K562 (cell line): ENCODE data around the gene PTRHD1. TPM values are rescaled to one million over a fixed set of nuclear protein-coding genes. Genes with fewer than 3 reads are reported as not detected.

ENCODE experiments used
- ATAC-seq: fragments of 200-7000 bp; cut with Tn5 transposase; 3 replicates; pipeline ENCODE4 v1.9.1; 2020; ENCODE audit warnings: moderate library complexity
- BruUV-seq: library from RNA; stranded (reverse); fragments of 400-500 nt; replicated peaks from 2 replicates; lab custom pipeline; 2021; lab: Mats Ljungman, UMichigan
- CTCF ChIA-PET: fragments of 300-600 bp; formaldehyde crosslinking; extraction: SDS; loops from one replicate; lab custom pipeline; 2021; ENCODE audit warnings: low intra/inter-chr PET ratio; lab: Yijun Ruan, JAX
- POLR2A ChIA-PET: fragments of 300-600, 350-650 bp; sonication (Branson Sonifier 250); formaldehyde crosslinking; extraction: SDS; loops from one replicate; lab custom pipeline; 2021; ENCODE audit warnings: antibody characterized with exemption, inconsistent platforms; lab: Yijun Ruan, JAX
- DNase-seq, 4 experiments: peaks; one replicate each; pipeline versions ENCODE4 v3.0.0 to v3.0.0-alpha.2; 2011 to 2018; ENCODE audit warnings: low spot score in 3 of 4, mixed read lengths in 3 of 4; ENCODE audit errors: extremely low read depth in 1 of 4
- FAIRE-seq: peaks from 2 replicates; lab custom pipeline; 2011; peaks lifted over from hg19 to GRCh38; lab: Jason Lieb, UNC
- H2AFZ ChIP-seq: 2 replicates; pipeline ENCODE4 v1.6.0; 2011; ENCODE audit warnings: low read depth, low read length, control low read depth, inconsistent platforms
- H3K27ac ChIP-seq: fragments of 200-600 bp; 3 replicates; pipeline ENCODE4 v1.8.0; 2011; ENCODE audit warnings: low read depth, mild to moderate bottlenecking, control low read depth, inconsistent platforms, low read length, moderate library complexity, mixed read lengths; ENCODE audit errors: extremely low read depth
- H3K27me3 ChIP-seq, 2 experiments: fragments of 300-600 bp in 1 of 2; 2 replicates in 1 of 2; 3 replicates in 1 of 2; pipeline versions ENCODE4 v1.6.0 to v1.8.0; 2011; ENCODE audit warnings: inconsistent platforms in 2 of 2, low read length in 2 of 2, mild to moderate bottlenecking in 1 of 2, mixed read lengths in 1 of 2, moderate library complexity in 1 of 2; ENCODE audit not compliant: control insufficient read depth in 2 of 2, insufficient read depth in 2 of 2
- H3K36me3 ChIP-seq: fragments of 300-600 bp; 3 replicates; pipeline ENCODE4 v1.8.0; 2011; ENCODE audit warnings: mild to moderate bottlenecking, low read length, inconsistent platforms; ENCODE audit not compliant: control insufficient read depth, insufficient read depth
- H3K4me1 ChIP-seq, 2 experiments: fragments of 200-600 bp in 1 of 2; replicated peaks in 1 of 2; 2 replicates in 1 of 2; 3 replicates in 1 of 2; pipeline versions ENCODE4 v1.5.1 to v1.8.0; 2011; ENCODE audit warnings: inconsistent platforms in 2 of 2, low read length in 2 of 2, mild to moderate bottlenecking in 1 of 2, mixed read lengths in 1 of 2, moderate library complexity in 1 of 2; ENCODE audit not compliant: control insufficient read depth in 2 of 2, insufficient read depth in 2 of 2
- H3K4me2 ChIP-seq: 2 replicates; pipeline ENCODE4 v1.6.1; 2011; ENCODE audit warnings: low read length, control low read depth, inconsistent platforms, mixed read lengths; ENCODE audit not compliant: insufficient read depth
- H3K4me3 ChIP-seq: fragments of 200-600 bp; sonication (generic), shearing (Covaris generic); 2 replicates; pipeline ENCODE4 v1.5.1; 2016; ENCODE audit warnings: control low read depth, inconsistent platforms
- H3K79me2 ChIP-seq: fragments of 200-600 bp; 3 replicates; pipeline ENCODE4 v1.8.0; 2011; ENCODE audit warnings: low read length, inconsistent platforms; ENCODE audit not compliant: control insufficient read depth, insufficient read depth
- H3K9ac ChIP-seq, 2 experiments: 2 replicates each; pipeline versions ENCODE4 v1.6.0 to v1.6.1; 2011; ENCODE audit warnings: low read depth in 2 of 2, low read length in 2 of 2, control low read depth in 1 of 2, inconsistent platforms in 1 of 2, mild to moderate bottlenecking in 1 of 2, mixed read lengths in 1 of 2; ENCODE audit not compliant: insufficient read depth in 1 of 2
- H3K9me1 ChIP-seq: one replicate; pipeline ENCODE4 v1.6.0; 2011; ENCODE audit warnings: inconsistent platforms, mild to moderate bottlenecking, low read length, moderate library complexity; ENCODE audit not compliant: control insufficient read depth, insufficient read depth
- H3K9me3 ChIP-seq: replicated peaks from 2 replicates; pipeline ENCODE4 v1.5.1; 2011; ENCODE audit warnings: low read depth, low read length, inconsistent platforms; ENCODE audit not compliant: control insufficient read depth, insufficient read depth
- H4K20me1 ChIP-seq: replicated peaks from 2 replicates; pipeline ENCODE4 v1.6.1; 2011; ENCODE audit warnings: low read length, inconsistent platforms, mixed read lengths; ENCODE audit not compliant: control insufficient read depth, insufficient read depth
- ELF1 ChIP-seq: fragments of 200-800 bp; sonication (Bioruptor generic); IDR thresholded peaks from 2 replicates; pipeline ENCODE4 v1.6.1; 2016; ENCODE audit warnings: missing genetic modification characterization, missing compliant biosample characterization
- FOS ChIP-seq: IDR thresholded peaks from 3 replicates; pipeline ENCODE4 v1.6.1; 2011; ENCODE audit not compliant: insufficient read length; ENCODE audit errors: extremely low read depth
- FOXA3 ChIP-seq, 2 experiments: fragments of 450-650 bp in 1 of 2; sonication (generic) in 1 of 2; formaldehyde crosslinking; IDR thresholded peaks in 1 of 2; conservative IDR thresholded peaks in 1 of 2; 2 replicates each; pipeline versions ENCODE4 v1.4.0 to v1.8.0; 2020 to 2022; ENCODE audit warnings: mild to moderate bottlenecking in 2 of 2, missing genetic modification reagents in 1 of 2
- GABPA ChIP-seq: fragments of 200-800 bp; sonication (Bioruptor generic); conservative IDR thresholded peaks from 2 replicates; pipeline ENCODE4 v1.6.1; 2016; ENCODE audit warnings: low read depth, missing genetic modification characterization, missing compliant biosample characterization
- ILK ChIP-seq: fragments of 450-650 bp; IDR thresholded peaks from 2 replicates; pipeline ENCODE4 v1.6.1; 2016; ENCODE audit warnings: missing genetic modification characterization, low read depth, mild to moderate bottlenecking, missing compliant biosample characterization, moderate library complexity, borderline replicate concordance
- LARP7 ChIP-seq: fragments of 450-650 bp; IDR thresholded peaks from 2 replicates; pipeline ENCODE4 v1.6.1; 2016
- MEF2A ChIP-seq: IDR thresholded peaks from 2 replicates; pipeline ENCODE4 v1.6.1; 2011; ENCODE audit warnings: low read depth, mild to moderate bottlenecking, low read length, moderate library complexity; ENCODE audit not compliant: control insufficient read depth
- OTX1 ChIP-seq: fragments of 450-650 bp; formaldehyde crosslinking; IDR thresholded peaks from 2 replicates; pipeline ENCODE4 v1.4.0; 2022; ENCODE audit warnings: mild to moderate bottlenecking
- POLR2B ChIP-seq: fragments of 450-650 bp; IDR thresholded peaks from 2 replicates; pipeline ENCODE4 v1.6.1; 2018; ENCODE audit warnings: low read depth; ENCODE audit not compliant: partially characterized antibody
- PPARD ChIP-seq: fragments of 250-450 bp; sonication (Bioruptor Pico); IDR thresholded peaks from 2 replicates; pipeline ENCODE4 v1.8.0; 2022; ENCODE audit warnings: inconsistent platforms, mild to moderate bottlenecking, moderate library complexity
- ZNF785 ChIP-seq: fragments of 250-450 bp; sonication (Bioruptor Pico); IDR thresholded peaks from 2 replicates; pipeline ENCODE4 v1.4.0; 2020; ENCODE audit warnings: mild to moderate bottlenecking
- WGBS: fragments of 100-300 bp; shearing (Covaris generic); methylation state at CpG from one replicate; pipeline ENCODE4 v1.1.6; 2016; ENCODE audit warnings: low coverage, mixed read lengths; ENCODE audit not compliant: insufficient coverage; ENCODE audit errors: missing lambda C conversion rate; 5-methylcytosine and 5-hydroxymethylcytosine counted together
- in situ Hi-C: fragments of 300-500 bp; cut with MboI; formaldehyde crosslinking; loops from 4 replicates; pipeline ENCODE4 v1.15.0; 2018; ENCODE audit warnings: inconsistent platforms, mixed read lengths
- intact Hi-C: fragments of 100-400 bp; cut with micrococcal nuclease; formaldehyde crosslinking; loops from 2 replicates; pipeline ENCODE4 v1.14.2; 2022
- polyA plus RNA-seq, 8 experiments: library from polyadenylated mRNA; depleted of rRNA in 4 of 8; stranded (reverse) in 5 of 8; unstranded in 3 of 8; fragments of >200 nt; fragmentation: Nextera tagmentation in 2 of 8; fragmentation: Illumina TruSeq in 1 of 8; extraction: Ambion mirVana in 2 of 8; extraction: Trizol in 1 of 8; gene quantifications; 2 replicates each; pipeline versions ENCODE4 v1.2.1 to v1.2.3, GENCODE V29; 2011 to 2014; ENCODE audit warnings: inconsistent platforms in 1 of 8, missing spikeins in 1 of 8
- total RNA-seq, 7 experiments: library from RNA; depleted of rRNA in 6 of 7; stranded (reverse); fragments of >200 nt in 6 of 7; fragmentation: Illumina TruSeq in 2 of 7; extraction: Trizol in 2 of 7; gene quantifications; 2 replicates each; pipeline versions ENCODE4 v1.2.1 to v1.2.3, GENCODE V29; 2011 to 2021; ENCODE audit warnings: low replicate concordance in 1 of 7
- TF ChIP-seq, protein P1 (sequence below): sonication (generic); formaldehyde crosslinking; IDR thresholded peaks from 2 replicates; pipeline ENCODE4 v1.8.0; 2023; ENCODE audit warnings: missing genetic modification reagents, mild to moderate bottlenecking, borderline replicate concordance

The PTRHD1 gene
- total and polyA plus RNA-seq, 9 of the 15 experiments (the other 6 are each of a cell fraction or from before 2014, with no cell fraction given) = 15.8 to 83.2 (median 46.6) TPM

GRCh38 chr2:24836706-24837105 is 43.5 kb upstream of the PTRHD1 start (continued):
- TF ChIP-seq, protein P1, sequence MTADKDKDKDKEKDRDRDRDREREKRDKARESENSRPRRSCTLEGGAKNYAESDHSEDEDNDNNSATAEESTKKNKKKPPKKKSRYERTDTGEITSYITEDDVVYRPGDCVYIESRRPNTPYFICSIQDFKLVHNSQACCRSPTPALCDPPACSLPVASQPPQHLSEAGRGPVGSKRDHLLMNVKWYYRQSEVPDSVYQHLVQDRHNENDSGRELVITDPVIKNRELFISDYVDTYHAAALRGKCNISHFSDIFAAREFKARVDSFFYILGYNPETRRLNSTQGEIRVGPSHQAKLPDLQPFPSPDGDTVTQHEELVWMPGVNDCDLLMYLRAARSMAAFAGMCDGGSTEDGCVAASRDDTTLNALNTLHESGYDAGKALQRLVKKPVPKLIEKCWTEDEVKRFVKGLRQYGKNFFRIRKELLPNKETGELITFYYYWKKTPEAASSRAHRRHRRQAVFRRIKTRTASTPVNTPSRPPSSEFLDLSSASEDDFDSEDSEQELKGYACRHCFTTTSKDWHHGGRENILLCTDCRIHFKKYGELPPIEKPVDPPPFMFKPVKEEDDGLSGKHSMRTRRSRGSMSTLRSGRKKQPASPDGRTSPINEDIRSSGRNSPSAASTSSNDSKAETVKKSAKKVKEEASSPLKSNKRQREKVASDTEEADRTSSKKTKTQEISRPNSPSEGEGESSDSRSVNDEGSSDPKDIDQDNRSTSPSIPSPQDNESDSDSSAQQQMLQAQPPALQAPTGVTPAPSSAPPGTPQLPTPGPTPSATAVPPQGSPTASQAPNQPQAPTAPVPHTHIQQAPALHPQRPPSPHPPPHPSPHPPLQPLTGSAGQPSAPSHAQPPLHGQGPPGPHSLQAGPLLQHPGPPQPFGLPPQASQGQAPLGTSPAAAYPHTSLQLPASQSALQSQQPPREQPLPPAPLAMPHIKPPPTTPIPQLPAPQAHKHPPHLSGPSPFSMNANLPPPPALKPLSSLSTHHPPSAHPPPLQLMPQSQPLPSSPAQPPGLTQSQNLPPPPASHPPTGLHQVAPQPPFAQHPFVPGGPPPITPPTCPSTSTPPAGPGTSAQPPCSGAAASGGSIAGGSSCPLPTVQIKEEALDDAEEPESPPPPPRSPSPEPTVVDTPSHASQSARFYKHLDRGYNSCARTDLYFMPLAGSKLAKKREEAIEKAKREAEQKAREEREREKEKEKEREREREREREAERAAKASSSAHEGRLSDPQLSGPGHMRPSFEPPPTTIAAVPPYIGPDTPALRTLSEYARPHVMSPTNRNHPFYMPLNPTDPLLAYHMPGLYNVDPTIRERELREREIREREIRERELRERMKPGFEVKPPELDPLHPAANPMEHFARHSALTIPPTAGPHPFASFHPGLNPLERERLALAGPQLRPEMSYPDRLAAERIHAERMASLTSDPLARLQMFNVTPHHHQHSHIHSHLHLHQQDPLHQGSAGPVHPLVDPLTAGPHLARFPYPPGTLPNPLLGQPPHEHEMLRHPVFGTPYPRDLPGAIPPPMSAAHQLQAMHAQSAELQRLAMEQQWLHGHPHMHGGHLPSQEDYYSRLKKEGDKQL (CRISPR knock-in tag) = no peak
- no peak for TF ChIP-seq FOXA3 (CRISPR knock-in tag; conservative IDR thresholded peaks at IDR 0.05 in 1 of 2, IDR thresholded peaks at IDR 0.05 in 1 of 2)

DNA sequence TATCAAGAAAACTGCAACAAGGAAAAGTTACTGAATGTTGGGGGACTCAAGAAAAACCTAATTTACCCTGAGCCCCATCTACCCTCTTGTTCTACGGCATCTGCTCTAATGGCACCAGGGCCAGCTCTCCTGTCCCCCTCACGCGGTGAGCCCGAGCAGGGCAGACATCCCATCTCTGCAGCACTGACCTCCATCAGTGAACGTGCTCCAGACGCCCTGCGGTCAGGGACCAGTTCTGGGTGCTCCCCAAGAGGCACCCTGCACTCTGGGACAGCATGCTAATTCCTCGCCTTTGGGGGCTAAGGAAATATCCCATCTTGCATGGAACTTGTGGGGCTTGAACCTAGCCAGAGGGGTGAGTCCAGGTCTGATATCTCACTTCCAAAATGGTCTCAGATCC is 43.0 kb upstream of the PTRHD1 start:
- no peak for TF ChIP-seq LARP7
- TF ChIP-seq GABPA (tag) = no peak
- no peak for TF ChIP-seq ZNF785 (CRISPR knock-in tag)
- no peak for TF ChIP-seq FOS
- TF ChIP-seq ILK (tag) = no peak
- no peak for TF ChIP-seq PPARD
- no peak for TF ChIP-seq MEF2A
- no peak for TF ChIP-seq OTX1 (CRISPR knock-in tag)
- TF ChIP-seq POLR2B = no peak
- TF ChIP-seq ELF1 (tag) = no peak
- Histone ChIP-seq H3K4me2 (no peak overlapping the region), H3K4me1 (peaks cover 0 to 3% of the 10 kb centered on the region in 2 experiments; a peak in 2 of 5 replicates), H3K27me3 (no peaks in the 10 kb centered on the region), H3K79me2 (no peaks in the 10 kb centered on the region), H3K9ac (no peak overlapping the region), H3K36me3 (peaks cover 71% of the 10 kb centered on the region; the same call in 2 of the 3 replicates), H2AFZ (no peak overlapping the region), H4K20me1 (no peaks in the 10 kb centered on the region), H3K9me1 (no peaks in the 10 kb centered on the region), H3K9me3 (no peaks in the 10 kb centered on the region), H3K4me3 (no peak overlapping the region), H3K27ac (no peak overlapping the region)
- 94% methylated on average over 7 of the region's 8 CpGs for WGBS
- intact Hi-C loops = no loop called here
- FAIRE-seq = no peak
- no TSS peak for BruUV-seq
- no peak for ATAC-seq
- ChIA-PET POLR2A (interaction anchor here (1.0 kb wide), 2 partner anchors 9 to 14 kb away, joined by 3 read pairs; no protein-coding TSS in a partner anchor), CTCF (no interaction called here)
- DNase-seq = no peak
- in situ Hi-C loops = loop anchor here (5.0 kb wide), 1 partner anchor 429 kb away; no protein-coding TSS in a partner anchor
